ENCODE results near the gene AK2. TPM values are rescaled to one million over a fixed set of nuclear protein-coding genes. Genes with fewer than 3 reads are reported as not detected.
"Not testable (repeated sequence)": the region's sequence is repeated elsewhere in the genome, so short reads cannot be mapped to it uniquely, and the experiment has no call there.

The AK2 gene
- total RNA-seq, 4 donors from 2014 or later, result 273 to 366 (median 293) TPM

GRCh38 chr1:33047839-33048305, 11.2 kb upstream of the AK2 start:
- Histone ChIP-seq H3K4me3 (no peak overlapping the region), H3K4me1 (peaks cover 0 to 31% (median 3%) of the 10 kb centered on the region in 4 donors), H3K27me3 (no peaks in the 10 kb centered on the region), H3K27ac (peak overlapping the region in 2 of 4 donors; percentile 59 to 77), H3K9me3 (no peaks in the 10 kb centered on the region), H3K36me3 (no peaks in the 10 kb centered on the region)
- DNase-seq, result peak in 1 of 3 donors; percentile 66
- TF ChIP-seq CTCF (IDR thresholded peaks at IDR 0.05) (no peak), POLR2A (IDR thresholded peaks at IDR 0.05) (no peak)

GRCh38 chr1:33047290-33047689, 10.6 kb upstream of the AK2 start:
- no peaks in the 10 kb centered on the region for H3K27me3 ChIP-seq
- no peak for TF ChIP-seq POLR2A (IDR thresholded peaks at IDR 0.05)
- H3K4me3 ChIP-seq, result no peak overlapping the region
- H3K36me3 ChIP-seq, result no peaks in the 10 kb centered on the region
- H3K27ac ChIP-seq, result peak overlapping the region in 2 of 4 donors; percentile 59 to 77
- H3K9me3 ChIP-seq, result no peaks in the 10 kb centered on the region
- peaks cover 0 to 31% (median 3%) of the 10 kb centered on the region in 4 donors for H3K4me1 ChIP-seq
- DNase-seq, result no peak

- not testable (repeated sequence) for H3K27me3 ChIP-seq, H3K9me3 ChIP-seq, DNase-seq, H3K36me3 ChIP-seq
- Histone ChIP-seq H3K4me3 (peak overlapping the region in 2 of 4 donors; percentile 13 to 39), H3K4me1 (peaks cover 0 to 31% (median 3%) of the 10 kb centered on the region in 4 donors), H3K27ac (peak overlapping the region in 3 of 4 donors; percentile 5 to 77 (median 59))
Measured at GRCh38 chr1:33046234-33046633, 9.6 kb upstream of the AK2 start.

GRCh38 chr1:33045814-33046213, 9.1 kb upstream of the AK2 start:
- Histone ChIP-seq H3K36me3 (no peaks in the 10 kb centered on the region), H3K27ac (peak overlapping the region in 3 of 4 donors; percentile 5 to 59 (median 55)), H3K4me1 (peaks cover 0 to 31% (median 3%) of the 10 kb centered on the region in 4 donors), H3K9me3 (no peaks in the 10 kb centered on the region), H3K4me3 (peak overlapping the region in 2 of 4 donors; percentile 13 to 39), H3K27me3 (no peaks in the 10 kb centered on the region)
- no peak for DNase-seq
- TF ChIP-seq CTCF (IDR thresholded peaks at IDR 0.05) (no peak), POLR2A (IDR thresholded peaks at IDR 0.05) (no peak)

- no peaks in the 10 kb centered on the region for H3K36me3 ChIP-seq
- no peaks in the 10 kb centered on the region for H3K27me3 ChIP-seq
- H3K4me1 ChIP-seq, result peaks cover 0 to 26% (median 3%) of the 10 kb centered on the region in 4 donors
- H3K4me3 ChIP-seq, result peak overlapping the region in 2 of 4 donors; percentile 13 to 39
- peak in 2 of 3 donors; percentile 86 to 87 for DNase-seq
- H3K9me3 ChIP-seq, result no peaks in the 10 kb centered on the region
- TF ChIP-seq POLR2A (IDR thresholded peaks at IDR 0.05) (peak; percentile 27 to 73), CTCF (IDR thresholded peaks at IDR 0.05) (no peak)
- H3K27ac ChIP-seq, result peak overlapping the region in 2 of 4 donors; percentile 55 to 59
Measured at GRCh38 chr1:33045246-33045645, 8.6 kb upstream of the AK2 start.

GRCh38 chr1:33043267-33044092, 6.8 kb upstream of the AK2 start:
- no peaks in the 10 kb centered on the region for H3K27me3 ChIP-seq
- no peak for DNase-seq

More at GRCh38 chr1:33043267-33044092, 6.8 kb upstream of the AK2 start:
- TF ChIP-seq CTCF (IDR thresholded peaks at IDR 0.05) (no peak), POLR2A (IDR thresholded peaks at IDR 0.05) (no peak)
- Histone ChIP-seq H3K36me3 (no peaks in the 10 kb centered on the region), H3K9me3 (no peaks in the 10 kb centered on the region), H3K4me1 (peaks cover 0 to 21% (median 0%) of the 10 kb centered on the region in 4 donors), H3K27ac (no peak overlapping the region), H3K4me3 (no peak overlapping the region)
